Measurements from ENCODE around the gene PRKRA. TPM values are rescaled to one million over a fixed set of nuclear protein-coding genes. Genes with fewer than 3 reads are reported as not detected.
"Not testable (repeated sequence)": the region's sequence is repeated elsewhere in the genome, so short reads cannot be mapped to it uniquely, and the experiment has no call there.

Gene PRKRA
- total RNA-seq (2014; rRNA removed) = 79.6 and 95.5 TPM in 2 replicates
- 43.0 TPM for polyA plus RNA-seq (2012)

DNA sequence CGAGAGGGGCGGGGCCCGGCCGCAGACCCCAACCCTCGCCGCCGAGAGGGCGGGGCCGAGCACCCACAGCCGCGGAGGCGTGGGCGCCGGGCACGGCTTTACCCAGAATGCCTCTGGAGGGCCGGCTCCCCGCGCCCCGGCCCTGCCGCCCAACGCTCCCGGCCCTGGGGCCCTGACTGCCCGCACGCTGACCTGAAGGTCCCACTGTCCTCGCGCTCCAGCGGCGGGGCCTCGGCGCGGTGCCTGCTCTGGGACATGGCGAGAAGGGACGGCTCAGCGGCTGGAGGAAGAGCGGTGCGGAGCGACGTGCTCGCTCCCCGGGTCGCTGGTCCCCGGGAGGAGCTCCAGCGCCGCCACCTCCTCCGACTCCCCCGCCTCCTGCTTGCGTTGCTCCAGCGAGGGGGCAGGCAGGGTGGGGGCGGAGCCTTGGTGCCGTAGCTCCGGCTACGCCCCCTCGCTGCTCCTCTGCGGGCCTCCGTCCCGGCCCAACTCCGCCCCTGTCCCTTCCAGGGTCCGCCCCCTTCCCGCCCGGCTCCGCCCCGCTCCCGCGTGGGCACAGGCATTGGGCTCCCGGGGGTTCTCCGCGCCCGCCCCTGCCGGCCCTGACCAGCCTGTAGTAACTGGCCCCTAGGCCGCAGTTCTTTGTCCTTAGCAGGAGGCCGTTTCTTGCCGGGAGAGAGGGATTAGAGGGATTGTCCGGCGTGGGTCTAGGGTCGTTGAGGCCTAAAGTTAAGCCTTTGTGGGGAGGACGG is at the start of gene PRKRA, which contains the start of gene PJVK:
Gene PRKRA (minus strand): TSS at position 402 of the 752 bp plus-strand sequence. CDS start 145 bp downstream, at position 257.
Gene PJVK (plus strand): TSS at position 605 of the 752 bp plus-strand sequence. CDS start 2,032 bp downstream, outside the sequence.
- peak; percentile 96 for DNase-seq (ENCODE audit: low read depth)

DNA sequence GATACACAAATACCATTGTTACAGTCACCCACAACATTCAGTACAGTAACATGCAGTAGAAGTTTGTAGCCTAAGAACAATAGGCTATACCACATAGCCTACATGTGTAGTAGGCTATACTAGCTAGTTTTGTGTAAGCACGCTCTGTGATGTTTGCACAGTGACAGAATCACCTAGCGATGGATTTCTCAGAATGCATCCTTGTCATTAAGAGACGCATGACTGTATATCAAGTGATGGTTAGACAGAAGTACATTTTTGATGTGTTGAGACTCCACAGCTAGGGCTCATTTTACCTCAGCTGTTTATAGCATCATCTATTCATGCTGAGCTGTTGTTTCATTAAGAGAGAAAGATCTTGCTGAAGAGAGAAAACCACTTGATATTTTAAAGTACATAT is 48.7 kb upstream of the PRKRA start:
- no peak for DNase-seq (ENCODE audit: low read depth)

DNA sequence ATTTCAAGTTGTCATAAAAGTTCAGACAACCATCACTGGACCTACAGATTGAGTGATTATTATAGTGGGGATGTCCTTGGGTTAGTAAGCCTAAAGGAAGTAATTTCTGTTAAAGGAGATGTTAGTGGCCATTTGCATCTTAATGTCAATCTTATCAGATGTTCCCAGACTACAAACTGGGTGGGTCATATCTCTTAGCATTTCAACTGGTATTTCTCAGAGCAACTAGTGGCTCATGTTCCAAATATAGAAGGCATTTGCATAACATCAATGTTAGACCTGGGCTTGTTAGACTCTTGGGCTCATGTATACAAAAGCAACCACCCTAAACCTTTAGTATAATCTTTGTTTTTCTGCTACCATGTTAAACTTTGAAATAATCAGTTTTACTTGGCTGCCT is 47.2 kb upstream of the PRKRA start:
- DNase-seq (ENCODE audit: low read depth) = no peak

DNA sequence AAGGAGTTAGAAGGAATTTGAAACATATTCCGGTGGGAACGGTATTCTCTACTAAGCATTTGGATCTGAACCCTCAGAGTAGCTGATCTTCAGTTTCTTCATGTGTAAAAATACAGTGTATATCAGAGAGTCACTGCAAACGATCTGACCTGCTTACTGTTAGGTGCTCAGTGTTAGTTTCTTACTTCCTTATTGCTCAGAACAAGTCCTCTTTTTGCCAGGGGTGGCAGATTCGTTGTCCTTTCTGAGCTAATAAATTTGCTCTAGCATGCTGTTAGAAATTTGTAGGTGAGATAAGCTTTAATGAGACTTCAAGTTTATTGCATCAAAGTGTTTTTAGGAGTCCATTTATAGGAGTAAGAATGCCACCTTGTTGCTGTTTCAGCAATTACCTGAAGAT is 45.1 kb upstream of the PRKRA start:
- no peak for DNase-seq (ENCODE audit: low read depth)

DNA sequence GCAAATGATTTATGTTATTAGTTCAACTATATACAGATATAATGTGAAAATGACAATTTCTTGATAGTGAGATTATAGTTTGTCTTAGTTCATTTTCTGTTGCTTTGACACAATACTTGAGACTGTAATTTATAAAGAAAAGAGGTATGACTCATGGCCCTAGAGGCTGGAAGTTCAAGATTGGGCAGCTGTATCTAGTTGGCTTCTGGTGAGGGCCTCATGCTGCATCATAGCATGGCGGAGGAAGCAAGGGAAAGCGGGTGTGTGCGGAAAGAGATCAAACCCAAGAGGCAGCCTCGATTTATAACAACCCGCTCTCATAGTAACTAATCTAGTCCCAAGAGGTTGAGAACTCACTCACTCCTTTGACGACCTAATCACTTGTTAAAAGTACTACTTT is 40.6 kb upstream of the PRKRA start:
- no peak for DNase-seq (ENCODE audit: low read depth)

DNA sequence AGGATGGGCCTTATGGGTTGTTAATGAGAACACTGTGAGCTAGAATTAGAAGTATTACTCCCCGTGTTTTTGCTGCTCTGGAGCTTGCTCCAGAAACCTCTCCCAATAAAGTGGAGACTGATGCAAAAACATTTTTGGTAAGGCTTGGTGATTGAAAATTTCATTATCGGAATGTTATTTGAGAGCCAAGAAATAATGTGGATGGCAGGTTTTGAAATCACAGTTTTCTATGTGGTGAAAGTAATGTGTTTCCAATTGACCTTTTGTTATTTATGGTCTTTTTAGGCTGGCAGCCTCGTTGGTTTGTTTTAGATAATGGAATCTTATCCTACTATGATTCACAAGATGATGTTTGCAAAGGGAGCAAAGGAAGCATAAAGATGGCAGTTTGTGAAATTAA is 34.4 kb upstream of the PRKRA start:
- no peak for DNase-seq (ENCODE audit: low read depth)

DNA sequence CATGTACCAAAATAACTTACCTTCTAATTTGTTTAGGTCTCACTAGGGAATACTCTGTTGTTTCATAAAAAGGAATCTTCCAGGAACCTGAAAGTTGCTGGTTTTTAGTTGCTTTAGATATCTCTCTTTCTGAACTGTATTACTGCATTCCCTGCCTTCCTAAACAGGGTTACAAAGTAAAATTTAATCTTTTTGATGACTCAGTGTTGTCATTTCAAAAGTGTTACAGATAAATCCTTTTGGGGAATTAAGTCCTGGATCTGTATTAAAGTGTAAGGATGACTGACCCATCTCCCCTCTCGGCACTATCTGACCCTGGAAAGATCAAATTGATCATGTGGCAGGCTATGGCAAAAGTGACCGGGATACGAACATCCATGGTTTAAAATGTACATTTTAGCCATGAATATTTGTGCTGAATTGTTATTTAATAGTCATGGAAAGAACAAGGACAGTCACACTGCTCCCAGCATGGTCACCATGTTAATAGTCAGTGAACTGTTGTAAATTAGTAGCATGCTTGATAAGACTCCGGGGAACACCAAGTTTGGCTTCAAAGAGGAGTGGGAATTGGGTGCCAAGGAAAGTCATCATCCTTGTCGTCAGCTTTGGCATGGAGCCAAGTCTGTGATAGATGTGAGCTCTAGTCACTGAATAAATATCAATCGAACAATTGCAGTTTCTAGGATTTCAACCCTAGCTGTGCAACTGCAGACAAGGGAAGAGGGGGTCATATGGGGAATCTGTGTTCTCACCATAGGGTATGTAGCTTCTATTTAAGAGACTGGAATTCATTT is 33.5 kb upstream of the PRKRA start:
- peak; percentile 46 for DNase-seq (ENCODE audit: low read depth)

DNA sequence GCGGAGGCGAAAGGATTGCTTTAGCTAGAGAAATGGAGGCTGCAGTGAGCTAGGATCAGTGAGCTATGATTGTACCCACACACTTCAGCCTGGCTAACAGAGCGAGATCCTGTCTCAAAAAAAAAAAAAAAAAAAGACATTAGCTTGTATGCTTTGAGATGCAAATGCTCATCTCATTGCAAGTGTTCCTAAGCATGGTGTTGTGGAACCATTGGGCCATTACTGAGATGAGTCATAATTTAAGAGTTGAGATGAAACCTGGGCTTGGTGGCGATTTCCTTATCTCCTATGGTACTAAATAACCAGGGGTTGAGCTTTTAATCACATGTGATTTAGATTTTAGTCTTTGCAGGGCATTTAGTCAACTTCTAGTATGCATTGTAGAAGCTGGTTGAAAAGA is 31.5 kb upstream of the PRKRA start:
- DNase-seq (ENCODE audit: low read depth) = no peak

DNA sequence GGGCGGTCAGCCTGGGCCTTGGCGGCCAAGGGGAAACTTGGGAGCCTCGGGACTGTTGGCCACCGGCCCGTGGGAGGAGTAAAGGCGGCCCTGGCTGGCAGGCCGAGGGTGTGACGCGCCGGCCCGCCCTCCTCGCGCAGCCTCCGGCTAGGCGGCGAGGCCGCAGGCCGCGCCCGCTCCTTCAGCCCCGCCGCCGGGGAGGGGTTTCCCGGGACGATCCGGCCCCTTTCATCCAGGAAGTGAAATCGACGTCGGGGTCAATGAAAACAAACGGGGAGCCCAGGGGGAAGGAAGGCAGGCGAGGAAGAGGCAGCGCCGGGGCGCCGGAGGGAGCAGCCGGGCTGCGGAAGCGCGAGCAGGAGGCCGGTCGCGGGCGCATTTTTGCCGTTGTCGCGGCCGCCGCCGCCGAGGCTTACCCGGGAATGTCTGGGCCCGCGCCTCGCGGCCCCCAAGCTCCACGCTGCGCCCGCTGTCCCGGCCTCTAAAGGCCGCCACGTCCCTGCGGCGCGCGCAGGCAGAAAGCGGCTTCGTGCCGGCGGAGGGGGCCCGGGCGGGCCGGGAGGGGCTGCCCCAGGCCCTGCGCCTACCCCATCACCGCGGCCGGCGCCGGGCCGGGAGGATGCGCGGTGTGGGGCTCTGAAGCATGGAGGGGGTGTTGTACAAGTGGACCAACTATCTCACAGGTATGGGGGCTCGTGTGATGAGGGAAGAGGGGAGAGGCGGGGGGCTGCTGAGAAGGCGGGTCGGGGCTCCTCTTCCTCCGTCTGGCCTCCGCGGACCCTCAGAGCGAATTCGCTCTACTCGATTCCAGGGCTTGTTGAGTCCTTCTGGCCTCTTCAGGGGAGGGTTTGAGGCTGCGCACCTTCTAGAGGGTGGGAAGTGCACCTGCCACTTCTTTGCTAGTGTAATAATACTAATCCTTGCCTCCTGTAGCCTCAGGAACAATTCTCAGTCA is 29.5 kb upstream of the PRKRA start, which contains the start of gene PLEKHA3:
Gene PLEKHA3 (plus strand): TSS at position 231 of the 955 bp plus-strand sequence. CDS start 413 bp downstream, at position 644.
- peak; percentile 96 for DNase-seq (ENCODE audit: low read depth)

DNA sequence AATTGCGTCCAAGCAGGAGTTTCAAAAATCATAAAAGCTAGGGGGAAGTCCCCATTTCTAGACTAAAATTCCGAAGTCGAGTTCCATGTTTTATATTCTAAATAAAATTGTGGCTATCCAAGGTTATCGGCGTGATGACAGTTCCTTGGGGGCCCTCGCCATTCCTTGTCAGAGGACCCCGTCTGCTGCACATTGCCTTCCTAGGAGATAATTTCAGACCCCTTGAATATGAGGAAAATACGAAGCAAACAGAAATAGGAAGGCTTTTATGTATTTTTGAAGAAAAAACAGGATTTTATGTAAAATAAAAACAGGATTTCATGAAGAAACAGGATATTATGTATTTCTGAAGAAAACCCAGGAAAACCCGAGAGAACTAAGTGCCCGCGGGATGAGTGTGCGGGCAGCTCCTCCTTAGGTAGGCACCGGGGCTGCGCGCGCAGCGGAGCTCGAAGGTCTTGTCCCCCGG is 28.8 kb upstream of the PRKRA start:
- DNase-seq (ENCODE audit: low read depth) = no peak

DNA sequence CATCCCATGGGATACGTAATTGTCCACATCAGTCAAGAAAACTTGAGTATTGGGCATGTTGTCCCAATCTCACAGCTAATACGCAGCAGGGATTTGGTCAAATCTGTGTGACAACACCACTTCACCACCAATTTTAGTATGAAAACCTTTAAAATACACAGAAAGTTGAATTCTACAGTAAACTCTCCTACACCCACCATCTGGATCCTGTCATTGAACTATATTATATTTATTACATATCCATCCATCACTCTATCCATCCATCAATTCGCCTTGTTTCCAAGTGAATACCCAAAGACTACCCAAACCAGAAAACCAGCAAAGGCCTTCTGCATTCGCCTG is 28.3 kb upstream of the PRKRA start:
- no peak for DNase-seq (ENCODE audit: low read depth)

DNA sequence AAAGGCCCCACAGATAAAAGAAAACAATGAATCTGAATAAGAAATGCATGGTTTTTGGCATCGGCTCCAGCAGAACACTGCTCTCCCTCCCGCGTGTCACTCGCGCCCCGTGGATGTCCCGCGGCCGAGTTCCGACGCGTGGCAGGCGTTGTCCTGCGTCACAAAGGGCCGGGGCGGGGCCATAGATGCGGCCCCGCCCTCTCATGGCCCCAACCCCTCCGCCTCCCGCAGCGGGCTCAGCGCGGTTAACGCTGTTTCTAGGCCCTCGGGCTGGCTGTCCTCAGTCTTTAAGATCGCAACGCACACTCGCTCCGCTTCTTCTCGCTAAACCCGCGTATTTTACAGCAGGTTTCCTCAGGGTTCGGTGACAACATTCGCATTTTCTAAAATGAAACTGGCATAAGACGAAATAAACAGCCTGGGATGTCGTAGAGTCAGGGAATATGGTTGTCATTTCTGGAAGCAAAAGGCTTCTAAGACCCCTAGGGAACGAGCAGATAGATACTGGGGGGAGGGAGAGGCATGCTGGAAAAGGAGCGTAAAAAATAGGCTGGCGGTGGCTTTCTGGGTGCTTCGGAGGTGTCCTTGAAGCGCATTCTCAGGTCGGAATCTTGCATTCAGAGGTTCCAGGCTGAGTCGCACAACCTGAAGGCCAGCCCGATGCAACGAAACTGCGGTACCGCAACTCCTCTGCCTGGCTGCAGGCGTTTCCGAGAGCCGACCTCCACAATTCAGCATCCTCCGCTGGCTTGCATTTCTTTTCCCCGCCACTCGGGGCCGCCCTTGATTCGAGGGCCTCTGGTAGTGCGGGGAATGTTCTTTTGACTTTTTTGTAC is 27.7 kb upstream of the PRKRA start, which contains the start of gene FKBP7:
Gene FKBP7 (minus strand): TSS at position 162 of the 836 bp plus-strand sequence. CDS start 101 bp downstream, at position 61.
- DNase-seq (ENCODE audit: low read depth) = peak; percentile 76

DNA sequence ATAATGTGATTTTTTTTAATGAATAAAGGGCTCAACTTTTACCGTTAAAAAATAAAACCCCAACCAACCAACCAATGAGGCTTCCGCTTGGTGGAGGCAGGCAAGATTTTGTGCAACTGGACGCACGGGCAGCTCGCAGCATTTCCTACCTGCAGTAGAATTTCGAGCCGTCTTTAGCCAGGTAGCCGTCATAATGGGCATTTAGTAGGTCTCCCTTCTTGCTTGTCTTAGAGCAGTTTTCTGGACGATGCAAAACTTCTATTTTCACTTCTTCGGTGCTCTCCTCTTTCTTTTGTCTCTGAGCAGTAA is 27.1 kb upstream of the PRKRA start:
- DNase-seq (ENCODE audit: low read depth) = peak; percentile 19

DNA sequence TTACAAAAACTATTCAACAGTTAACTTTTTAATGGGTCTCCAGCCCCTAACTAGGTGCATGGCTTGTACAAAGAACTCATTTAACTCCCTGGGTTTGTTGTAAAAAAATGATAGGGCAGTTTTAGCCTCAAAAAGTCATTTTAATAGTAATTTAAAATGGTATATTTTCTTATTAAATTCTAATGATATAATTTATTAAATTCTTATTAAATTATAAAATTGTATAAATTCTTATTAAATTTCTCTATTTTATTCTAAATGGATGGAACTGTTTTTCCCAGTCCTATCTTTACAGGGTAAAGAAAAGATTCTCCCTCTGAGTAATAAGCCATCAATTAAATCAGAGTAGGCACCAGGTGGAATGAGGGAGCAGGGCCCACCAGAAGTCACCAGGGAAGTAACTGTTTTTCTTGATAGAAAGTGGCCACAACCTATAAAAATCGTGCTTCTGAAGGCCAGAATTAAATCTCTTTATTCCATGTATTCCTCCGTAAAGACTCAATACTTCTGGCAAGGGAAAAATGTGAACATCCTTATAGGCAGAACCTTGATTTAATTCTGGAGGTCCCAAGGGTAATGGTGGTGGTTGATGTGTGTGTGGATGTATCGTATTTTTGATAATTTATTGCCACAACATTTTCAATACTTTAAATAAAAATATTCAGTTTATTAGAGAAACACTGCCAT is 26.6 kb upstream of the PRKRA start:
- peak; percentile 12 for DNase-seq (ENCODE audit: low read depth)

DNA sequence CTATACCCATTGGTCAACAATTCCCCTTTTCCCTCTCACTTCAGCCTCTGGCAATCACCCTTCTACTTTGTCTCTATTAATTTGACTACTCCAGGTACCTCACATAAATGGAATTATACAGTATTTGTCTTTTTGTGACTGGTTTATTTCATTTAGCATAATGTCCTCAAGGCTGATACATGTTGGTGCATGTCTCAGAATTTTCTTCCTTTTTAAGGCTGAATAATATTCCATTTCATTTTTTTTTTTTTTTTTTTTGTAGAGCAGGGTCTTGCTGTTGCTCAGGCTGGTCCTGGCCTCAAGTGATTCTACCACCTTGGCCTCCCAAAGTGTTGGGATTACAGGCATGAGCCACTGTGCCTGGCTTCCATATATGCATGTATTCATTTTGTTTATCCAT is 25.5 kb upstream of the PRKRA start:
- DNase-seq (ENCODE audit: low read depth) = no peak

DNA sequence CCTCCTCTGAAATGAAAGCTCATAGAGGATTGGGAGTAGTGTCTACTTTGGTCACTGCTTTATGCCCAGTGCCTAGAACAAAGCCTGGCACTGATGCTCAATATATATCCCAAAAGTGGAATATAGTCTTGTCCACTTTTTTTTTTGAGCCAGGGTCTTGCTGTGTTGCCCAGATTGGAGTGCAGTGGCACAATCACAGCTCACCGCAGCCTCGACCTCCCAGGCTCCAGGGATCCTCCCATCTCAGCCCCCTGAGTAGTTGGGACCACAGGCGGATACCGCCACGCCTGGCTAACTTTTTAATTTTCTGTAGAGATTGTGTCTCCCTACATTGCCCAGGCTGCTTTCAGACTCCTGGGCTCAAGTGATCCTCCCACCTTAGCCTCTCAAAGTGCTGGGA is 23.6 kb upstream of the PRKRA start:
- DNase-seq (ENCODE audit: low read depth) = no peak

DNA sequence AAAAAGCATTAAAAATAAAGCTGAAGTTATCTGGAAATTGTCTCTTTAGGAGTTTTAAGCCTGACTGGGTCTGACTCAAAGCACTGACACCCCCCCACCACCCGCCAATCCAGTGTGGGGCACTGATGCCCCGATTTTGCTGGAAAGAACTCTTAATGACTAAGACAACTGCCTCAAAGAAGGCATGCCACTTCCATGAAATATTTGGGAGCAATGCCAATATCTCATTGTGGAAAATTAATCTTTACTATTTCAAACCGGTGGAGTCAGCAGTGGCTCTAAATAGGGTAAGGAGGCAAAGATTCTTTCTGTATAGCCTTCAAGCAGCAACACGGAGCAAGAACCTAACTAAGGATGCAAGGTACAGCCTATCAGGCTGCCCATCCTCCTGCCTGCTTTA is 23.0 kb upstream of the PRKRA start:
- peak; percentile 57 for DNase-seq (ENCODE audit: low read depth)

DNA sequence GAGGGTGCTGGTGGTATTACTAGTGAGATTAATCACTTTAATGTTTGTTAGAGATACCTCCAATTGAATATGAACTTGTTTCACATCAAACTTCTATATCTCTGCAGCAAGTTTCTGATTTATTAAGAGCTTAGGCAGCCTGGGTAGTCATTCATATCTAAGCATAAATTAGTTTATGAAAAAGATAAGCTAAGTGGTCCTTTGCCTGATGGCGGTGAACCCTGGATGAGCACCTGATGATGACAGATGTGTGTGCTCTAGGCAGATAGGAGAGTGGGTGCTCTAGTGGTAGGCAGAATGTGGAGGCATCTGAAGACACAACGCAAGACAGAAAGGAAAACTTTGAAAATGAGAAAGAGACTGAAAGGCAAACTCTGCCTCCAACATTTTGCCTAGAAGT is 22.4 kb upstream of the PRKRA start:
- DNase-seq (ENCODE audit: low read depth) = no peak

DNA sequence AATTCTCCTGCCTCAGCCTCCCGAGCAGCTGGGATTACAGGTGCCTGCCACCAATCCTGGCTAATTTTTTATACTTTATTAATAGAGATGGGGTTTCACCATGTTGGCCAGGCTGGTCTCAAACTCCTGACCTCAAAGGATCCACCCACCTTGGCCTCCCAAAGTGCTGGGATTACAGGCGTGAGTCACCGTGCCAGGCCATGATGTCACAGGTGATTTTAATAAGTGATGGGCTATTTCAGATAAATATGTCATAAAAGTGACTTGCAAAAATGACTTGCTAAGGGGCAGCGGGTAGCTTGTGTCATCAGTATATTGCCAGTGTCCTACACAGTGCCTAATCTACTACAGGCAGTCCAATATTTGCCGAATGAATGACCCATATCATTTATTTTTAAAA is 20.3 kb upstream of the PRKRA start:
- DNase-seq (ENCODE audit: low read depth) = not testable (repeated sequence)

All from LHCN-M2 (cell line).